Stimulated activated CD4-positive, alpha-beta T cell treated with anti-CD3 and anti-CD28 coated beads, Interleukin-1b, Interleukin-23, amount 100 ng/mL, for 48 hours (primary cell): ENCODE results near the gene KLHL2.
"Not testable (repeated sequence)": the region's sequence is repeated elsewhere in the genome, so short reads cannot be mapped to it uniquely, and the experiment has no call there.

Source experiments
- DNase-seq: peaks from one replicate; pipeline ENCODE4 v3.0.0-alpha.2; 2020

The KLHL2 gene

GRCh38 chr4:165331823-165332222 lies 124.5 kb downstream of the KLHL2 start:
- DNase-seq, result no peak

GRCh38 chr4:165332502-165332901 lies 125.1 kb downstream of the KLHL2 start:
- no peak for DNase-seq

- DNase-seq, result no peak
Observed at GRCh38 chr4:165335163-165335703, 127.9 kb downstream of the KLHL2 start.

- DNase-seq, result no peak
Observed at GRCh38 chr4:165336743-165337142, 129.4 kb downstream of the KLHL2 start.

- not testable (repeated sequence) for DNase-seq
Observed at GRCh38 chr4:165342340-165342739, 135.0 kb downstream of the KLHL2 start.

- DNase-seq, result no peak
Observed at GRCh38 chr4:165343353-165344191, 136.2 kb downstream of the KLHL2 start.

GRCh38 chr4:165345666-165346417 lies 138.5 kb downstream of the KLHL2 start:
- no peak for DNase-seq

GRCh38 chr4:165347647-165348569 lies 140.5 kb downstream of the KLHL2 start:
- no peak for DNase-seq

GRCh38 chr4:165351359-165352130 lies 144.2 kb downstream of the KLHL2 start:
- no peak for DNase-seq

- DNase-seq, result no peak
Observed at GRCh38 chr4:165355900-165356300, 148.5 kb downstream of the KLHL2 start.

GRCh38 chr4:165359506-165359905 lies 152.1 kb downstream of the KLHL2 start:
- no peak for DNase-seq

GRCh38 chr4:165360041-165360695 lies 152.8 kb downstream of the KLHL2 start:
- no peak for DNase-seq

- no peak for DNase-seq
Observed at GRCh38 chr4:165360985-165361670, 153.8 kb downstream of the KLHL2 start.

GRCh38 chr4:165361810-165362209 lies 154.4 kb downstream of the KLHL2 start:
- DNase-seq, result no peak

- DNase-seq, result no peak
Observed at GRCh38 chr4:165364452-165365080, 157.2 kb downstream of the KLHL2 start.

GRCh38 chr4:165367040-165367439 lies 159.7 kb downstream of the KLHL2 start:
- no peak for DNase-seq

GRCh38 chr4:165368114-165368513 lies 160.8 kb downstream of the KLHL2 start:
- no peak for DNase-seq

- DNase-seq, result no peak
Observed at GRCh38 chr4:165368567-165368966, 161.2 kb downstream of the KLHL2 start.

- no peak for DNase-seq
Observed at GRCh38 chr4:165369522-165369921, 162.2 kb downstream of the KLHL2 start.

GRCh38 chr4:165370530-165370929 lies 163.2 kb downstream of the KLHL2 start:
- no peak for DNase-seq
